Lung (tissue), 12 donors: Measurements from ENCODE around the gene NRG2. TPM values are rescaled to one million over a fixed set of nuclear protein-coding genes. Genes with fewer than 3 reads are reported as not detected.

Experiments used
- ATAC-seq: fragments of 200-7000 bp; cut with Tn5 transposase; one replicate; pipeline ENCODE4 v1.9.1; 2020; ENCODE audit warnings: moderate number of reproducible peaks; ENCODE audit not compliant: insufficient read depth, low FRiP score
- DNase-seq, 3 donors: peaks; one replicate each; pipeline ENCODE4 v3.0.0-alpha.2; 2013 to 2017
- H3K27ac ChIP-seq, 2 donors: one replicate each; pipeline ENCODE4 v1.5.1; 2013; ENCODE audit warnings: mild to moderate bottlenecking in 2 of 2, moderate library complexity in 2 of 2, control low read depth in 1 of 2, inconsistent platforms in 1 of 2, low read depth in 1 of 2, low read length in 1 of 2
- H3K27me3 ChIP-seq, 3 donors: one replicate each; pipeline ENCODE4 v1.5.1; 2013; ENCODE audit warnings: low read length in 2 of 3; ENCODE audit not compliant: control insufficient read depth in 3 of 3, insufficient read depth in 3 of 3
- H3K36me3 ChIP-seq, 4 donors: one replicate each; pipeline ENCODE4 v1.5.1; 2013; ENCODE audit warnings: low read length in 4 of 4, mild to moderate bottlenecking in 1 of 4, moderate library complexity in 1 of 4; ENCODE audit not compliant: control insufficient read depth in 4 of 4, insufficient read depth in 4 of 4
- H3K4me1 ChIP-seq, 5 donors: one replicate each; pipeline ENCODE4 v1.5.1; 2013; ENCODE audit warnings: low read length in 5 of 5, mild to moderate bottlenecking in 2 of 5, moderate library complexity in 1 of 5; ENCODE audit not compliant: control insufficient read depth in 5 of 5, insufficient read depth in 5 of 5
- H3K4me3 ChIP-seq: one replicate; pipeline ENCODE4 v1.5.1; 2013; ENCODE audit warnings: mild to moderate bottlenecking, control low read depth, moderate library complexity
- H3K9ac ChIP-seq, 2 donors: one replicate each; pipeline ENCODE4 v1.5.1; 2013; ENCODE audit warnings: low read length in 2 of 2, control low read depth in 1 of 2; ENCODE audit not compliant: insufficient read depth in 1 of 2
- H3K9me3 ChIP-seq, 4 donors: one replicate each; pipeline ENCODE4 v1.5.1; 2013; ENCODE audit warnings: low read length in 3 of 4, mild to moderate bottlenecking in 1 of 4, moderate library complexity in 1 of 4; ENCODE audit not compliant: control insufficient read depth in 4 of 4, insufficient read depth in 3 of 4
- WGBS, 2 donors: extraction: QIAGEN DNeasy Blood & Tissue Kit; methylation state at CpG; one replicate each; pipeline ENCODE4 v1.1.7; 2013; 5-methylcytosine and 5-hydroxymethylcytosine counted together
- polyA plus RNA-seq, 2 donors: library from polyadenylated mRNA; stranded (reverse); fragments of 200-250 nt; gene quantifications; one replicate each; pipeline ENCODE4 v1.2.1, GENCODE V29; 2013
- total RNA-seq, 2 donors: library from RNA; depleted of rRNA in 1 of 2; stranded (reverse); fragments of >200 nt in 1 of 2; gene quantifications; one replicate each; pipeline ENCODE4 v1.2.1, GENCODE V29; 2014 to 2021
- TF ChIP-seq, protein P1 (sequence below): IDR thresholded peaks from 2 replicates; pipeline ENCODE4 v1.5.1; 2012; ENCODE audit warnings: mild to moderate bottlenecking; ENCODE audit errors: control extremely low read depth, extremely low read depth
- donor health status: control.
- donor health status: control.
- donor health status: Bipolar disorder and iron deficiency.
- donor health status: healthy.
- donor health status: DM: yes; HTN: yes; CAD: no.

The NRG2 gene
- total and polyA plus RNA-seq, 4 donors = 0.41 to 3.0 (median 1.0) TPM

DNA sequence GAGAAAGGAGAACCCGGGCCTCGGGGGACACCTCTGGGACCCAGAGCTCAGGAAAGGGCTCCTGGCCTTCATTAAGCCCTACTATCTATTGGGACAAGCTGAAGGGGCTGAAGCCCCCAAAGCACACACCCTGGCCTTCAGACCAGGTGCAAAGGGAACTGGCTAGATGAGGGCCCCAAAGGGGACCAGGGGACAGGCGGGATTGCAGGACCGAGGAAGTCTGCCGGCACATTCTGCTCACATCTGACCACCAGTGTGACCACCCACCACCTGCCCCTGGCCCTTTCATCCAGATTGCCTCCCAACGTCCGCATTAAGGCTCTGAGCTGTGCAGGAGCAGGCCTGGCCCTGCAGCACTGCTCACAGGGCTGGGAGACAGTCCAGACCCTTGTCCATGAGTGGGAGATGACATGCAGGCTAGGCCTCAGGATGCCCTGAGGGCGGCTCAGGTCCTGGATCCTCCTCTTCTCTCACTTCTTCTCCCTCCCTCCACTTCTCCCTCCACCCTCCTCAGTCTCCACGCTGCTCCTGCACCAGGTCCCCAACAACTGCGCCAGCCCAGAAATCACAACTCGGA is 228.3 kb downstream of the NRG2 start:
- H3K36me3 ChIP-seq = no peaks in the 10 kb centered on the region
- H3K9me3 ChIP-seq = peaks cover 0 to 11% (median 0%) of the 10 kb centered on the region in 4 donors
- H3K9ac ChIP-seq = no peak overlapping the region
- H3K27ac ChIP-seq = no peak overlapping the region
- 90 to 94% methylated on average over 11 of the region's 11 CpGs for WGBS, 2 donors
- H3K4me3 ChIP-seq = no peak overlapping the region
- ATAC-seq = no peak
- DNase-seq = no peak
- H3K4me1 ChIP-seq = no peaks in the 10 kb centered on the region
- no peaks in the 10 kb centered on the region for H3K27me3 ChIP-seq
- TF ChIP-seq, protein P1, sequence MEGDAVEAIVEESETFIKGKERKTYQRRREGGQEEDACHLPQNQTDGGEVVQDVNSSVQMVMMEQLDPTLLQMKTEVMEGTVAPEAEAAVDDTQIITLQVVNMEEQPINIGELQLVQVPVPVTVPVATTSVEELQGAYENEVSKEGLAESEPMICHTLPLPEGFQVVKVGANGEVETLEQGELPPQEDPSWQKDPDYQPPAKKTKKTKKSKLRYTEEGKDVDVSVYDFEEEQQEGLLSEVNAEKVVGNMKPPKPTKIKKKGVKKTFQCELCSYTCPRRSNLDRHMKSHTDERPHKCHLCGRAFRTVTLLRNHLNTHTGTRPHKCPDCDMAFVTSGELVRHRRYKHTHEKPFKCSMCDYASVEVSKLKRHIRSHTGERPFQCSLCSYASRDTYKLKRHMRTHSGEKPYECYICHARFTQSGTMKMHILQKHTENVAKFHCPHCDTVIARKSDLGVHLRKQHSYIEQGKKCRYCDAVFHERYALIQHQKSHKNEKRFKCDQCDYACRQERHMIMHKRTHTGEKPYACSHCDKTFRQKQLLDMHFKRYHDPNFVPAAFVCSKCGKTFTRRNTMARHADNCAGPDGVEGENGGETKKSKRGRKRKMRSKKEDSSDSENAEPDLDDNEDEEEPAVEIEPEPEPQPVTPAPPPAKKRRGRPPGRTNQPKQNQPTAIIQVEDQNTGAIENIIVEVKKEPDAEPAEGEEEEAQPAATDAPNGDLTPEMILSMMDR = no peak

DNA sequence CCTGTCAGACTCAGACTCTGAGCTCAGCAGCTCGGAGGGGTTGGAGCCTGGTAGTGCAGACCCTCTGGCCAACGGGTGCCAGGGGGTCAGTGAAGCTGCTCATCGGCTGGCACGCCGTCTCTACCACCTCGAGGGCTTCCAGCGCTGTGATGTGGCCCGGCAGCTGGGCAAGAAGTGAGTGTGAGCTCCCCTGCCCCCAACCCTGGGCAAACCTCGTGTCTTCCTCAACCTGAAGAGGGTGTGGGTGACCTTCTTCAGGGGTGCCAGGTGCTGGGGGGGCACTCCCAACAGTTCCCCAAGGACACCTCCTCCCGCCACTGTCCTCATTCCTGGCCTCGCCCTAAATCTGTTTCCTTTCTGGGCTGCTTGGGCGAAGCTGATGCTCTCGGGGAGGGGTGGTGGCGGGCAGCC is 228.9 kb downstream of the NRG2 start:
- Histone ChIP-seq H3K27ac (no peak overlapping the region), H3K4me3 (no peak overlapping the region), H3K27me3 (no peaks in the 10 kb centered on the region), H3K9me3 (peaks cover 0 to 9% (median 0%) of the 10 kb centered on the region in 4 donors), H3K9ac (no peak overlapping the region), H3K4me1 (no peaks in the 10 kb centered on the region), H3K36me3 (no peaks in the 10 kb centered on the region)
- ATAC-seq (no peak), DNase-seq (no peak)
- TF ChIP-seq, protein P1 = no peak
- 81 to 88% methylated on average over 14 of the region's 14 CpGs for WGBS, 2 donors

DNA sequence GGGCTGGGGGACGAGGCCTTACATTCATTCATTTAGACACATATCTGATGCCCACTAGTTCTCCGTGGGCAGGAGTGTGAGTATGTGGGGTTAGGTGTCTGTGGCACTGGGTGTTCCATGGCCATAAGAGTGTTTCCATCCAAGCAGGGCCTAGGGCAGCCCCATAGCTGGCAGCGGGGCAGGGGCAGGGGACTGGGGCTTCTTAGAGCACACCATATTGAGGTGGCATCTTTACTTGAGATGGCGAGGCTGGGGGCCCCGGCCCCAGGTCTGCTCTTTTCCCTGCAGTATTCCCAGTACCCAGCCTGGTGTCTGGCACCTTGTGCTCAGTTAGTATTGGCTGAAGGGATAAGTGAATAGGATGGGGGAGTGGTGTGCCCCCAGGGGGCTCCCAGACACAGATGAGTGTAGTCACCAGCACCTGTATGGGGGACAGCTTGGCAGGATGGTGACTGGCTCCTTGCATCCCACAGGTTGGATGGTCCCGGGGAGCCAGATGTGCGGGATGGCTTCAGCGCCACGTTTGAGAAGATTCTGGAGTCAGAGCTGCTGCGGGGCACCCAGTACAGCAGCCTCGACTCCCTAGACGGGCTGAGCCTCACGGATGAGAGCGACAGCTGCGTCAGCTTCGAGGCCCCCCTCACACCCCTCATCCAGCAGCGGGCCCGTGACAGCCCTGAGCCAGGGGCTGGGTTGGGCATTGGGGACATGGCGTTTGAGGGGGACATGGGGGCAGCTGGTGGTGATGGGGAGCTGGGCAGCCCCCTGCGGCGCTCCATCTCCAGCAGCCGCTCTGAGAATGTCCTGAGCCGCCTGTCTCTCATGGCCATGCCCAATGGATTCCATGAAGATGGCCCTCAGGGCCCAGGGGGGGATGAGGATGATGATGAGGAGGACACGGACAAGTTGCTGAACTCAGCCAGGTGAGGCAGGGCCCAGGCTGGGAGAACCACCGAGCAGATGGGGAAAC is 230.0 kb downstream of the NRG2 start:
- Histone ChIP-seq H3K36me3 (no peaks in the 10 kb centered on the region), H3K9ac (no peak overlapping the region), H3K4me3 (no peak overlapping the region), H3K9me3 (peaks cover 0 to 4% (median 0%) of the 10 kb centered on the region in 4 donors), H3K27ac (no peak overlapping the region), H3K27me3 (no peaks in the 10 kb centered on the region), H3K4me1 (no peaks in the 10 kb centered on the region)
- TF ChIP-seq, protein P1 = no peak
- DNase-seq (no peak), ATAC-seq (no peak)
- whole genome bisulfite sequencing, 2 donors = 91 to 94% methylated on average over 25 of the region's 25 CpGs
